GM12878 (cell line): ENCODE results near the gene RAD51B. TPM values are rescaled to one million over a fixed set of nuclear protein-coding genes. Genes with fewer than 3 reads are reported as not detected.

Experiments
- ATAC-seq: fragments of 200-7000 bp; cut with Tn5 transposase; 3 replicates; pipeline ENCODE4 v1.9.1; 2020; ENCODE audit warnings: mild to moderate bottlenecking, moderate library complexity
- BruUV-seq: library from RNA; stranded (reverse); fragments of 400-500 nt; replicated peaks from 2 replicates; lab custom pipeline; 2021; lab: Mats Ljungman, UMichigan
- CTCF ChIA-PET: fragments of 300-600 bp; sonication (Branson Sonifier 250); formaldehyde crosslinking; extraction: SDS; loops from one replicate; lab custom pipeline; 2021; ENCODE audit warnings: inconsistent platforms; lab: Yijun Ruan, JAX
- POLR2A ChIA-PET: fragments of 350-600 bp; formaldehyde crosslinking; extraction: SDS; loops from one replicate; lab custom pipeline; 2021; ENCODE audit warnings: inconsistent platforms; lab: Charles Lee
- RAD21 ChIA-PET: fragments of 300-600 bp; sonication (Branson Sonifier 250); formaldehyde crosslinking; loops from one replicate; lab custom pipeline; 2023; ENCODE audit warnings: antibody characterized with exemption; ENCODE audit not compliant: unreplicated experiment; lab: Charles Lee
- SMC1A ChIA-PET: fragments of 300-600 bp; sonication (Branson Sonifier 250); formaldehyde crosslinking; loops from one replicate; lab custom pipeline; 2023; ENCODE audit not compliant: unreplicated experiment, uncharacterized antibody; lab: Charles Lee
- DNase-seq: peaks from one replicate; pipeline ENCODE4 v3.0.0-alpha.2; 2011; ENCODE audit warnings: low read depth, low spot score
- FAIRE-seq: peaks from 3 replicates; lab custom pipeline; 2011; peaks lifted over from hg19 to GRCh38; lab: Jason Lieb, UNC
- H2AFZ ChIP-seq: 2 replicates; pipeline ENCODE4 v1.6.0; 2011; ENCODE audit warnings: low read depth, low read length, control low read depth; ENCODE audit not compliant: control insufficient read depth
- H3K27ac ChIP-seq: 2 replicates; pipeline ENCODE4 v1.5.1; 2011; ENCODE audit warnings: control low read depth; ENCODE audit not compliant: control insufficient read depth, insufficient read depth
- H3K27me3 ChIP-seq, 2 experiments: replicated peaks in 1 of 2; 2 replicates each; pipeline versions ENCODE4 v1.6.0 to v1.6.1; 2011; ENCODE audit warnings: low read length in 1 of 2; ENCODE audit not compliant: control insufficient read depth in 2 of 2, insufficient read depth in 2 of 2
- H3K36me3 ChIP-seq, 2 experiments: 2 replicates each; pipeline ENCODE4 v1.5.1; 2011; ENCODE audit warnings: low read length in 1 of 2; ENCODE audit not compliant: control insufficient read depth in 2 of 2, insufficient read depth in 2 of 2
- H3K4me1 ChIP-seq: 2 replicates; pipeline ENCODE4 v1.6.1; 2011; ENCODE audit warnings: mild to moderate bottlenecking, low read length, moderate library complexity, mixed read lengths; ENCODE audit not compliant: control insufficient read depth, insufficient read depth
- H3K4me2 ChIP-seq: 2 replicates; pipeline ENCODE4 v1.6.0; 2011; ENCODE audit warnings: control low read depth; ENCODE audit not compliant: control insufficient read depth, insufficient read depth
- H3K4me3 ChIP-seq: fragments of 200-600 bp; sonication (generic); 2 replicates; pipeline ENCODE4 v1.5.1; 2016
- H3K79me2 ChIP-seq: 2 replicates; pipeline ENCODE4 v1.6.0; 2011; ENCODE audit warnings: low read length; ENCODE audit not compliant: control insufficient read depth, insufficient read depth
- H3K9ac ChIP-seq: 2 replicates; pipeline ENCODE4 v1.8.0; 2011; ENCODE audit warnings: low read length, control low read depth, mixed read lengths; ENCODE audit not compliant: control insufficient read depth, insufficient read depth
- H3K9me3 ChIP-seq: replicated peaks from 3 replicates; pipeline ENCODE4 v1.5.1; 2011; ENCODE audit warnings: mild to moderate bottlenecking, low read length; ENCODE audit not compliant: control insufficient read depth, insufficient read depth
- H4K20me1 ChIP-seq: 2 replicates; pipeline ENCODE4 v1.6.0; 2011; ENCODE audit not compliant: control insufficient read depth, insufficient read depth
- ATF2 ChIP-seq: IDR thresholded peaks from 2 replicates; pipeline ENCODE4 v1.6.1; 2012; ENCODE audit warnings: low read length, inconsistent platforms
- CHD1 ChIP-seq: IDR thresholded peaks from 2 replicates; pipeline ENCODE4 v1.6.1; 2012; ENCODE audit warnings: low read depth, low read length, improper control_type of control experiment
- CUX1 ChIP-seq: IDR thresholded peaks from 2 replicates; pipeline ENCODE4 v1.6.1; 2012; ENCODE audit warnings: improper control_type of control experiment, low read depth, low read length; ENCODE audit not compliant: insufficient replicate concordance
- EP300 ChIP-seq, 2 experiments: fragments of 150-350 bp in 1 of 2; IDR thresholded peaks; 2 replicates each; pipeline ENCODE4 v1.6.1; 2011 to 2012; ENCODE audit warnings: low read depth in 2 of 2, low read length in 2 of 2, borderline replicate concordance in 1 of 2, improper control_type of control experiment in 1 of 2, inconsistent platforms in 1 of 2; ENCODE audit not compliant: control insufficient read depth in 1 of 2
- FOS ChIP-seq: IDR thresholded peaks from 3 replicates; pipeline ENCODE4 v1.6.1; 2011; ENCODE audit warnings: borderline replicate concordance; ENCODE audit not compliant: insufficient read length; ENCODE audit errors: extremely low read depth
- HDAC2 ChIP-seq: fragments of 200-600 bp; sonication (generic); IDR thresholded peaks from 2 replicates; pipeline ENCODE4 v1.6.1; 2017
- IKZF1 ChIP-seq: fragments of 450-650 bp; conservative IDR thresholded peaks from 2 replicates; pipeline ENCODE4 v1.6.1; 2017; ENCODE audit warnings: antibody characterized with exemption, mild to moderate bottlenecking
- KAT2A ChIP-seq: conservative IDR thresholded peaks from 2 replicates; pipeline ENCODE4 v1.6.1; 2011; ENCODE audit warnings: low read depth, low read length; ENCODE audit not compliant: control insufficient read depth
- NFXL1 ChIP-seq: fragments of 450-650 bp; IDR thresholded peaks from 2 replicates; pipeline ENCODE4 v1.6.1; 2017; ENCODE audit warnings: antibody characterized with exemption, mild to moderate bottlenecking, borderline replicate concordance
- RAD51 ChIP-seq: fragments of 450-650 bp; IDR thresholded peaks from 2 replicates; pipeline ENCODE4 v1.6.1; 2016; ENCODE audit warnings: moderate library complexity, mild to moderate bottlenecking, inconsistent platforms
- RUNX3 ChIP-seq: IDR thresholded peaks from 2 replicates; pipeline ENCODE4 v1.6.1; 2012; ENCODE audit warnings: low read length, inconsistent platforms
- SMARCA5 ChIP-seq: fragments of 450-650 bp; IDR thresholded peaks from 2 replicates; pipeline ENCODE4 v1.6.1; 2017; ENCODE audit warnings: mild to moderate bottlenecking
- SREBF1 ChIP-seq: IDR thresholded peaks from 2 replicates; pipeline ENCODE4 v1.6.1; 2012; ENCODE audit warnings: mild to moderate bottlenecking, low read length
- ZBED1 ChIP-seq: IDR thresholded peaks from 2 replicates; pipeline ENCODE4 v1.6.1; 2016; ENCODE audit warnings: borderline replicate concordance
- ZZZ3 ChIP-seq: IDR thresholded peaks from 2 replicates; pipeline ENCODE4 v1.6.1; 2011; ENCODE audit warnings: low read depth; ENCODE audit not compliant: control insufficient read depth, insufficient read length
- WGBS: methylation state at CpG from one replicate; pipeline ENCODE4 v1.1.6; 2016; ENCODE audit warnings: low lambda C conversion rate; ENCODE audit not compliant: insufficient replicate concordance, insufficient coverage; ENCODE audit errors: missing lambda C conversion rate; 5-methylcytosine and 5-hydroxymethylcytosine counted together
- in situ Hi-C: fragments of 300-500 bp; cut with MboI; formaldehyde crosslinking; loops from 9 replicates; pipeline ENCODE4 v1.14.3; 2018; ENCODE audit warnings: mixed read lengths
- intact Hi-C: fragments of 100-400 bp; cut with micrococcal nuclease; formaldehyde crosslinking; loops from one replicate; pipeline ENCODE4 v1.14.2; 2022; ENCODE audit not compliant: unreplicated experiment
- polyA plus RNA-seq, 11 experiments: library from polyadenylated mRNA; depleted of rRNA in 4 of 11; unstranded in 6 of 11; stranded (reverse) in 5 of 11; fragments of >200 nt; fragmentation: Nextera tagmentation in 4 of 11; fragmentation: Illumina TruSeq in 1 of 11; extraction: Ambion mirVana in 4 of 11; extraction: Trizol in 1 of 11; gene quantifications; 1 replicate in 1 of 11; 2 replicates in 10 of 11; pipeline versions ENCODE4 v1.2.1 to v1.2.3, GENCODE V29; 2011 to 2016; ENCODE audit warnings: inconsistent platforms in 2 of 11, missing spikeins in 2 of 11, low read depth in 1 of 11
- total RNA-seq, 4 experiments: library from RNA; depleted of rRNA in 3 of 4; stranded (reverse); fragments of >200 nt in 3 of 4; fragmentation: Illumina TruSeq in 1 of 4; extraction: Trizol in 1 of 4; gene quantifications; 2 replicates each; pipeline versions ENCODE4 v1.2.1 to v1.2.3, GENCODE V29; 2013 to 2021

Gene RAD51B
- total and polyA plus RNA-seq, 10 of the 15 experiments (the other 5 are each of a cell fraction or from before 2014, with no cell fraction given): 9.8 to 26.8 (median 21.3) TPM

DNA sequence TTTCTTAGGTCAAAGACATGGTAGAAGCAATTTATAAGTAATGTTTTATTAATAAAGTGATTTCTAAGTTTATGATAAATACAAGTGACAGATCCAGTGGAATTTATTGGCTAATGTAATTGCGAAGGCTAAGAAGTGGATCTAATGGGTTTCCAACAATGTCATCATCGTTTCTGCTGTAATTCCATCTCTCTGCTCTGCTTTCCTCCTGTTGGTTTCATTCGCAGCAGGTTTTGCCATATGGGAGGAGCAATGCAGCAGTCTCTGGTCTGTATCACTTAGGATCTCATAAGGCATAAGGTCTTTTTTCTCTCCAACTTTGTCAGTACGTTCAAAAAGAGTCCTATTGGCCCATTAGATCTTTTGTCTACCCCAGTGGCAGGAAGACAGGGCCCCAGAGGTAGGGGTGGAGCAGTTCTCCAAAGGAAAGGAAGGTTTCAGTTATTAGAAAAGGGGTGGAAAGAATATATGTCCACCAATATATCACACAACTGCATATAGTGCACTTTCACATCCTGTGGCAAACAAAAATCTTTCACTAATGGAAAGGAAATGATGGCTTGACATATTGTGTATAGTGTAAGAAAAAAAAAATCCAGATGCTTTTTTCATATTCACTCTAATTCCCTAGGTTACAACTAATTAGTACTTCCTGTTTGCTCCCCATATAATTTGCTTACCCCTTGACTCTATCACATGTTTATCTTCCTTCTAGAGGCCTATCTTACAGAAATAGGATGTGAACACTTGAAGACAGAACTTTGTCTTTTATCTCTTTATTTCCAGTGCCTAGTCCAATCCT lies 522.0 kb downstream of the RAD51B start (continued):
- TF ChIP-seq ATF2 (no peak; the same call in 1 of the 2 replicates), RAD51 (peak; percentile 80), EP300 (IDR thresholded peaks at IDR 0.05; ENCODE audit: borderline replicate concordance in 1 of 2, control insufficient read depth in 1 of 2, low read depth in 2 of 2, low read length in 2 of 2) (peak; percentile 61 to 76; a peak in 2 of 4 replicates), FOS (no peak), IKZF1 (peak; percentile 64)
- TF ChIP-seq, all 136 proteins: peak for 21

DNA sequence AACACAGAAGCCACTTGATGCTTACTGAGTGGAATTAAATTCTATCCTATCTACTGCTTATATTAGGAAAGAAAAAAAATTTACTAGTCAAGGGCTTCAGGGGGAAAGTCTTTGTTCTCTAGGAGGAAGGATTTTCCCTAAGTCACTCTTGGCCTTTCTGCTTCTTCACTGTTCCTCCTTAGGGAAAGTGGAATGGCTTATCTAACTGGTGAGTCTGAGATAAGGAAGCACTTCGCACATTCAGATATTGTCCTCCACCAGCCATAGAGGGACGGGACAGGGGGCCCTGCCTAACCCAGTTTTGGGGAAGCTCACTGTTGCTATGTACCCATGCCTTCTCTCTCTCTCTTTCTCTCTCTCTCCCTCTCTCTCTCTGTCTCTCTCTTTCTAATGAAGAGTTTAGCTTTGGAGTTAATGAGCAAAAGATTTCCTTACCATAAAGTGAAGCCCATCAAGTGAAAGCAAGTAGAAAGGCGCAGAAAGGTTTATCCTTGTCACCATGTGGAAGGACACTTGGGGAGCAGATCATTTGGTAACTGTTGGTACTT lies 522.7 kb downstream of the RAD51B start:
- H4K20me1 ChIP-seq: no peaks in the 10 kb centered on the region
- no peak overlapping the region; the same call in 1 of the 2 replicates for H2AFZ ChIP-seq
- in situ Hi-C loops (no loop called here), intact Hi-C loops (no loop called here)
- CTCF ChIA-PET: interaction anchor here (1.6 kb wide), 1 partner anchor 12 kb away, joined by 6 read pairs; no protein-coding TSS in a partner anchor
- no peak overlapping the region; the same call in 1 of the 2 replicates for H3K9ac ChIP-seq
- no peaks in the 10 kb centered on the region for H3K36me3 ChIP-seq
- DNase-seq: no peak
- peak overlapping the region; percentile 67 for H3K4me2 ChIP-seq
- BruUV-seq: no TSS peak
- H3K27ac ChIP-seq: peak overlapping the region; percentile 75
- no peaks in the 10 kb centered on the region for H3K79me2 ChIP-seq
- no peaks in the 10 kb centered on the region for H3K27me3 ChIP-seq
- 95% methylated on average over 3 of the region's 3 CpGs for WGBS
- 0 out of 3 replicates have a peak, but pooled peaks have one; percentile 14 for ATAC-seq
- peaks cover 6% of the 10 kb centered on the region; the same call in 1 of the 3 replicates for H3K9me3 ChIP-seq
- SMC1A ChIA-PET: interaction anchor here (0.6 to 8.7 kb wide), 7 partner anchors 14 to 73 kb away, joined by 3 to 81 read pairs (median 3); no protein-coding TSS in a partner anchor
- no peak for FAIRE-seq
- no peak overlapping the region for H3K4me3 ChIP-seq
- RAD21 ChIA-PET: interaction anchor here (1.2 kb wide), 1 partner anchor 13 kb away, joined by 4 read pairs; no protein-coding TSS in a partner anchor
- POLR2A ChIA-PET: interaction anchor here (0.6 kb wide), 1 partner anchor 35 kb away, joined by 3 read pairs; no protein-coding TSS in a partner anchor
- H3K4me1 ChIP-seq: peaks cover 37% of the 10 kb centered on the region
- TF ChIP-seq SMARCA5: peak; percentile 50; the same call in 1 of the 2 replicates
- TF ChIP-seq NFXL1: no peak
- TF ChIP-seq SREBF1: no peak
- no peak for TF ChIP-seq HDAC2
- TF ChIP-seq CHD1: no peak
- TF ChIP-seq ZZZ3: peak; percentile 35
- no peak for TF ChIP-seq ZBED1
- no peak for TF ChIP-seq KAT2A
- TF ChIP-seq RUNX3: no peak
- TF ChIP-seq CUX1: no peak
